Right forelimb (tissue), 1 donor: Measurements from ENCODE around the gene TOX2.

ENCODE experiments used
- DNase-seq: peaks from one replicate; pipeline ENCODE4 v3.0.0-alpha.2; 2018

TOX2 gene

DNA sequence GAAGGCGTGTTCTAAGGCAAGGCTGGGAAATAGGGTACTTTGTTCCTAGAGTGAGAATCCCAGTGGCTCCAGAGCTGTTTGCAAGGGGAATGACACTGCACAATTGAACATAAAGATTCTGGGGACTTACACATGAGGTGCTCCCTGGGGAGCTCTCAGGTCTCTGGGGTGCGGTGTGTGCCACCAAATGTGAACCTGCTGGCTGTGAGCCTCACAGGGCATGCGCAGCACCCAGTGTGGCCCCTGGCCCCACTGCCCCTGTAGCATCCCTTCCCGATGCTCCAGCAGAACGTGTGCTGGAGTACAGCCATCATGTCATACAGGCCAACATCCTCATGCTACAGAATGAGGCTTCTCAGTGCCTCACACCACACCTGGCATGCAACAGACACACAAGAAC is 68.2 kb downstream of the TOX2 start:
- DNase-seq: no peak

DNA sequence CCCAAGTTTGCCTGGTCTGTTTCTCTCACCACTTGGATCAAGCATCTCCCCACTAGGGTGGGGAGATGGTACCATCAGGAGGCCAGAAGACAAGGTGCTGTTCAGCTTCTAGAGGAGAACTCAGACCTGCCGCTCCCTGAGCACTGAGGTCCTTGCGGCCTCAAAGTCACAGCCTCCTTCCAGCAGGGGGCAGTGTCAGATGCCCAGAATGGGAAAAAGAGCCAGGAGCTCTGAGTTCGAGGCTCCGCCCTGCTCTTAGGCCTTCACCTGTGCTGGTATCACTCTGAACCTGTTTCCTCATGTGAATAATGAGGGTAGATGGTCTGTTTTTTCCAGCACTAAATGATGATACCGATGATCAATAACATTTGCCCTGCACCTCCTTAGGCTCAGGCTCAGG is 68.7 kb downstream of the TOX2 start:
- no peak for DNase-seq

DNA sequence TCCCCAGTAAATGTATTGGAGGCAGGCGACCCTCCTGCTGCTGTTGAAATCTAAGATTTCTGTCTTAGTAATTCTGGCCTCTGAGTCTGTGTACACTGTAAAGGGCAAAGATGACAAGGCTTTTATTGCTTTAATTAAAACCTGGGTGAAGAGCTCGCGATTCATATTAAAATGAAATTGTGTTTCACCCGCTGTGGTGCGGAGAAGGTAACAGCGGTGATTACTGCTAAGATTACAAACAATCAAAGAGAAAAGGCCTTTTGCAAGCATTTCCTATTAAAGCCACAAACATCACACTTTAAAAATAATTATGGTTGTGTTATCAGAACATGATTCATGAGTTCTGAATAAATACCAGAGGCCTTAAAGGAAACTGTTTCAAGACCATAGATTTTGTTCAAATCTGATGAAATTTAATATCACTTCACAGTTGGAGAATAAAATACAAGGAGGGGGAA is 69.3 kb downstream of the TOX2 start:
- no peak for DNase-seq

GRCh38 chr20:43984587-43984986 is 69.9 kb downstream of the TOX2 start:
- no peak for DNase-seq

DNA sequence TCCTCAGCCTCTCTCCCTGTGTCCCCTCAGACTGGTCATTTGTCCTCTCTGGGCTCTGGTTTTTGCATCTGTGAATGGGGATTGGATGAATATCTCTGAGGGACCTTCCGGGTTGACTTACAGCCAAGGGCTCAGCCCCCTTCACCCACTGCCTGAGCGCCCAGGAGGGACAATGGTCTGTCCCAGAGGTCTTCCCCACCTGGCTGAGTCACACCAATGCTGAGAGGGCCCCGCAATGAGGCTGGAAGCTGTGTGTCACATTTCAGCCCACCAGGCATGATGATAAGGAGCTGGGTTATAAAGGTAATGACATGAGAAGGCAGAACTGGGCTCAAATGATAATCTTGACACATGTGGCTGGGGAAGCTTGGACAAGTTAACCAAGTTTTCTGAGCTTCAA is 70.5 kb downstream of the TOX2 start:
- DNase-seq: no peak

- DNase-seq: no peak
Observed at GRCh38 chr20:43985608-43986316, 71.1 kb downstream of the TOX2 start.

- no peak for DNase-seq
Observed at GRCh38 chr20:43987018-43987417, 72.4 kb downstream of the TOX2 start.

DNA sequence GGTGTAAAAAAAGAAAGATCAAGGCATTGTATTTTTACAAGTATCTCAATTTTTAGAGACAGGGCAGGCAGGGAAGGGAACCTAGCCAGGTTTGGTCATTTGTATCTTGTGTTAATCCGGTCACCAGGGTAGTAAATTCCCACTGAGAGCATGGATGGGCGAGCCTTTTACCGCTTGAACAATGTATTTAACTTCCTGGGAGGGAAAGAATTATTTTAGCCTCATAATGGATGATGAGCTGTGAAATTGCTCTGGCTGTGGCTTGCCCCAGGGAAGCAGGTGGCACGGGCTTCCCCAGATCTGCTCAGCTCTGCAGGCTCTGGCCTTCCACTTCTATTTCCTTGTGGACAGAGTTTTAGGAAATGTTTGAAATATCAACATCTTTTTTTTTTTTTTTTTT is 72.9 kb downstream of the TOX2 start:
- DNase-seq: no peak

GRCh38 chr20:43988451-43988850 is 73.8 kb downstream of the TOX2 start:
- DNase-seq: no peak

DNA sequence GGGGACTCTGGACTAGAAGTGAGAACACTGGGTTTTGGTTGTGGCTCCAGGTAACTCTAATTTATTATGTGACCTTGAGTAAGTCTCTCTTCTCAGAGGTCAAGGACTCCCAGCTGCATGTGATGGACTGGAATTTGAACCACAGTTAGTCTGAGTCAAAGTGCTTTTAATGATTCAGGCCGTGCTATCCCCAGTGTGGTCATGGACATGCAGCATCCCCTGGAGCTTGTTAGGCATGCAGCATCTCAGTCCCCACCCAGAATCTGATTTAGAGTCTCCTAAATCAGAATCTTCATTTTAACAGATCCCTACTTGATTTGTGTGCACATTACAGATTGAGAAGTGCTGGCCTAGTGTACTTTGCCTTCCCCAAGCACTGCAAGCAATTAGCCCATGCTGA is 74.2 kb downstream of the TOX2 start:
- no peak for DNase-seq

DNA sequence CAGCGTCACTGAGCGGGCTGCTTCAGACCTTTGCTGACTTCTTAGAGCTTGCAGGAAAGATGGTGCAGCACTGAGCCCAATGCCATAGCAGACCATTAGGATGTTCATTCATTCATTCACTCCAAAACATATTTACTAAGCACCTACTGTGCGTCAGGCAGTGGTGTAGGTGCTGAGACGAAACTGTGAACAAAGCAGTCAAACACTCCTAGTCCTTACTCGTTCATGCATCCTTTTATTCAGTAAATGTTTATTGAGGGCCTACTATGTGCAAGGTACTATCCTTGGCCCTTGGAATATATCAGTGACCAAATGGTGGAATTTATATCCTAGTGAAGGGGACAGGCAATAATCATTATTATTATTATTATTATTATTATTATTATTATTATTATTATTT is 76.6 kb downstream of the TOX2 start:
- no peak for DNase-seq

DNA sequence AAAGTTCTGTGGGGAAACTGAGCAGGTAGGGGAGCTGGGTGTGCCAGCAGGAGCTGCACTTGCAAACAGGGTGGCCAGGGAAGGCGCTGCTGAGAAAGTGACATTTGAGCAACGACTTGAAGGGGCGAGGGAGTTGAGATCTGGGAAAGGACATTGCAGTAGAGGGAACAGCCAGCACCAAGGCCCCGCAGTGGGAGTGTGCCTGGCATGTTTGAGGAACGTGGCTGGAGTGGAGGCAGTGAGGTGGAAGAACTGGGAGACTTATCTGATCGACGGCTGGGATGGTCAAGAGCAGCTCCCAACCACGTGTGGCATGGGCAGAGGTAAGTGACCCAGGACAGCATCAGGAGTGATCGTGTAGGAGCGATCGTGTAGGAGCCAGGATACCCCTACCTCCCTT is 77.3 kb downstream of the TOX2 start:
- no peak for DNase-seq

DNA sequence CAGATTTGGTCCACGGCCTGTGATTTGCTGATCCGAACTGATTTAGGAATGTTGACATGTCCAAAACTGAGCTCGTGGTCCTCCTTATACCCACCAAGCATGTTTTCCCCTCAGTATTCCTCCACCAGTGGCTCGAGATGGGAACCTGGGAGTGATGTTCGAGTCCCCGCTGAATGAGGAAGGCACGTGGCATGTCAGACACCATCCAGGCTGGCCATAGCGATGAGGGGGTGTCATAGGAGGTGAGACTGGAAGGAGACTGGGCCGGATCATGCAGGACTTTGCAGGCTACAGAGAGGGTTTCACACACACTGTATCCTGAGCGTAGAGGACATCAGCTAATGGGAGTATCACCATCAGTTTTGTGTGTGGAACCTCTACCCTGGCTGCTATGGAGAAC is 78.2 kb downstream of the TOX2 start:
- DNase-seq: no peak

DNA sequence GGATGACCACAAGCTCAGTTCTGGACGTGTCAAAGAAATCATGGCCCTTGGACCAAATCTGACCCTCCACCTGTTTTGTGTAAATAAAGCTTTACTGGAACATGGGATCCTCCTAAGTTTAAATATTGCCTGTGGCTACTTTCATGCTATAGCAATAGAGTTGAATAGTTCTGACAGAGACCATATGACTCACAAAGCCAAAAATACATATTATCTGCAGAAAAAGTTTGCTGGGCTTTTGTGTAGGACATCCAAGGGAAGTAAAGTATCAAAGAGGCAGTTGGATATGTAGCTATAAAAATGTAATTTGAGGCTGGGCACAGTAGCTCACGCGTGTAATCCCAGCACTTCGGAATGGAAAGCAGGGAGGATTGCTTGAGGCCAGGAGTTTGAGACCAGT is 78.9 kb downstream of the TOX2 start:
- no peak for DNase-seq

- DNase-seq: no peak
Observed at GRCh38 chr20:43994486-43995100, 79.9 kb downstream of the TOX2 start.

DNA sequence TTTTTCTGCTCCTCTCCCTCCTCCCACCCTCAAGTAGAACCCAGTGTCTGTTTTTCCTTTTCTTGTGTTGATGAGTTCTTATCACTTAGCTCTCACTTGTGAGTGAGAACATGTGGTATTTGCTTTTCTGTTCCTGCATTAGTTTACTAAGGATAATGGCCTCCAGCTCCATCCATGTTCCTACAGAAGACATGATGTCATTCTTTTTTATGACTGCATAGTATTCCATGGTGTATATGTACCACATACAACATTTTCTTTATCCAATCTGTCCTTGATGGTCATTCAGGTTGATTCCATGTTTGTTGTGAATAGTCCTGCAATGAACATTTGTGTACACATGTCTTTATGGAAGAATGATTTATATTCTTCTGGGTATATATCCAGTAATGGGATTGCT is 81.0 kb downstream of the TOX2 start:
- no peak for DNase-seq

DNA sequence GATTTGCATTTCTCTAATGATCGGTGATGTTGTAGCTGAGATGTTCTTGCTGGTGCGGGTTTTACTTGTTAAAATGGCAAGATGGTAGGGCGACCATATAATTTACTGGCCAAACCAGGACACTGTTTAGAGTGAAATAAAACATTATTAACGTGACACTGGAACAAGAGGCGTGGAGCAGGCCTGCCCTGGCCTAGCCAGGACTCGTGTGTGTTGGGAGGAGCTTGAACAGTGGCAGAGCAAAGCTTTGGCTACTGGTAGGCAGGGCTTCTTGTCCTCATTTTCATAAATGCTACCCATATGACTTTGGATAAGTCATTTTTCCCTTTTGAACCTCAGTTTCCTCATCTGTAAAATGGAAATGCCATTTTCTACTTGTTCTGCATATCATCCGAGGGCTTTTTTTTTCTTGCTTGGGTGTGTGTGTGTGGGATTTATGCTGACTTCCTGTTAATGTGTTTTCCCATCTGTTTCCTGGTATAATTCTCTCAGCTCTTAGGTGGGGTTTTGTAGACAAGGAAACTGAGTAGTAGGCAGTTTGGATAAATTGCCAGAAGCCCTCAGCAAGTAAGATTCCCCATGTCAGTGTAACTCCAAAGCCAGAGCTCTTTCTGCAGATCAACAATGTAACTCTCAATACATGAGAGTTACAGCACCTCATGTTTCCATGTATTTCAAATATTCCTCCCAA is 81.7 kb downstream of the TOX2 start:
- DNase-seq: no peak

- DNase-seq: no peak
Observed at GRCh38 chr20:43999848-44000247, 85.2 kb downstream of the TOX2 start.

GRCh38 chr20:44001667-44002596 is 87.3 kb downstream of the TOX2 start:
- DNase-seq: no peak

GRCh38 chr20:44002861-44003260 is 88.2 kb downstream of the TOX2 start:
- DNase-seq: no peak

DNA sequence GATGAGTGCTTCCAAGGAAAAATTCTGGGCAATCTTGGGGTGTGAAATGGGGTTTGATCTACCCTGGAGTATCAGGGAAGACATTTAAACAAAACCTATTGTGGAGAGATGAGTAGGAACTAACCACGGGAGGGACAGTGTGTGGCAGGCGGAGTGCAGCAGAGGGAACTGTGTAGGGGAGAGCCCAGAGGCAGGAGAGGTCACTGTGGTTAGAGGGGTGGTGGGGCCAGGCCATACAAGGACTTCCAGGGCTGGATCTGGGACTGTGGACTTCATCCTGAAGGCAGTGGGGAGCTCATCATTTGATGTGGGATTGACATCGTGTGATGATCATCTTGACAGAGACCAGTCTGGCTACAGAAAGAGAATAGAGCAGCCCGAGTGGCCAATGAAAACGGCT is 89.0 kb downstream of the TOX2 start:
- no peak for DNase-seq

DNA sequence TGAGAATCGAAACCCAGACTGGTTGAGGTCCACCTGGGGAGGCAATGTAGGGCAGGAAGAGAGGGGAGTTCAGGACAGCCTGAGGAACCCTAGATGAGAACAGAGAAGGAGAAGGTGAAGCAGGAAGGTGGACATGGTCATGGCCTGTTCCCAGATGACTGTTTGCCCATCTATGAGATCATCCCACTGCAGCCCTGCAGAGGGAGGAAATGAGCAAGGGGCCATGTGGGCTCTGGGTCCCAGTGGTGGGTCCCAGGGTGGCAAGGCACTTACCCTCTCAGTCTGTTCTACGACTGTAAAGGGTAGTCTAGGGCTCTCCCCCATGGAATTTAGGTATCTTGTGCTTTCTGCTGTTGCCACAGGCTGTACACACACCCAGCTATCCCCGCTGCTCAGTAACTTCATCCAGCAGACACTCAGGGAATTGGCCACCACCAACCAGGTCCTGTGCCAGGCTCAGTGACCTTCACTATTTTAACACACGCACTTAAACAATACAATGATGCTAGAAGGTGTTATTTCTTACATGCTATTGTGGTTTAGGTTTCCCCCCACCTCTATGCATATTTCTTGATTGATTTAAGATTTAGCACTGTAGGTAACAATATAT is 89.8 kb downstream of the TOX2 start:
- no peak for DNase-seq

- DNase-seq: no peak
Observed at GRCh38 chr20:44005661-44006060, 91.0 kb downstream of the TOX2 start.
